NCI-H748 treated with DMSO at 0.1 percent for 48 hours (cell line): Measurements from ENCODE around the gene CITED4.

Source experiments
- DNase-seq: peaks from one replicate; lab custom pipeline; 2025; lab: John Stamatoyannopoulos, UW

Gene CITED4

GRCh38 chr1:40834968-40835545 is 27.1 kb downstream of the CITED4 start:
- DNase-seq = no peak

- no peak for DNase-seq
These were observed 28.2 kb downstream of the CITED4 start for GRCh38 chr1:40833979-40834378.

- no peak for DNase-seq
These were observed 31.0 kb downstream of the CITED4 start for GRCh38 chr1:40831001-40831732.

GRCh38 chr1:40830419-40830943 is 31.7 kb downstream of the CITED4 start:
- no peak for DNase-seq

GRCh38 chr1:40829631-40830245 is 32.4 kb downstream of the CITED4 start:
- no peak for DNase-seq

- no peak for DNase-seq
These were observed 36.2 kb downstream of the CITED4 start for GRCh38 chr1:40825996-40826395.

GRCh38 chr1:40825435-40825788 is 36.8 kb downstream of the CITED4 start:
- DNase-seq = no peak

GRCh38 chr1:40824591-40825434 is 37.4 kb downstream of the CITED4 start:
- DNase-seq = no peak

GRCh38 chr1:40823983-40824382 is 38.2 kb downstream of the CITED4 start:
- no peak for DNase-seq

- no peak for DNase-seq
These were observed 38.8 kb downstream of the CITED4 start for GRCh38 chr1:40823345-40823744.

GRCh38 chr1:40822890-40823289 is 39.3 kb downstream of the CITED4 start:
- no peak for DNase-seq

- no peak for DNase-seq
These were observed 41.1 kb downstream of the CITED4 start for GRCh38 chr1:40820911-40821693.

- no peak for DNase-seq
These were observed 41.8 kb downstream of the CITED4 start for GRCh38 chr1:40820251-40820797.

- DNase-seq = no peak
These were observed 43.1 kb downstream of the CITED4 start for GRCh38 chr1:40819101-40819500.

GRCh38 chr1:40818264-40818961 is 43.8 kb downstream of the CITED4 start:
- peak; percentile 99 for DNase-seq

GRCh38 chr1:40817791-40818263 is 44.3 kb downstream of the CITED4 start:
- DNase-seq = no peak

GRCh38 chr1:40815420-40815819 is 46.7 kb downstream of the CITED4 start:
- DNase-seq = no peak
